ENCODE data around the gene FXYD7.

FXYD7 gene

DNA sequence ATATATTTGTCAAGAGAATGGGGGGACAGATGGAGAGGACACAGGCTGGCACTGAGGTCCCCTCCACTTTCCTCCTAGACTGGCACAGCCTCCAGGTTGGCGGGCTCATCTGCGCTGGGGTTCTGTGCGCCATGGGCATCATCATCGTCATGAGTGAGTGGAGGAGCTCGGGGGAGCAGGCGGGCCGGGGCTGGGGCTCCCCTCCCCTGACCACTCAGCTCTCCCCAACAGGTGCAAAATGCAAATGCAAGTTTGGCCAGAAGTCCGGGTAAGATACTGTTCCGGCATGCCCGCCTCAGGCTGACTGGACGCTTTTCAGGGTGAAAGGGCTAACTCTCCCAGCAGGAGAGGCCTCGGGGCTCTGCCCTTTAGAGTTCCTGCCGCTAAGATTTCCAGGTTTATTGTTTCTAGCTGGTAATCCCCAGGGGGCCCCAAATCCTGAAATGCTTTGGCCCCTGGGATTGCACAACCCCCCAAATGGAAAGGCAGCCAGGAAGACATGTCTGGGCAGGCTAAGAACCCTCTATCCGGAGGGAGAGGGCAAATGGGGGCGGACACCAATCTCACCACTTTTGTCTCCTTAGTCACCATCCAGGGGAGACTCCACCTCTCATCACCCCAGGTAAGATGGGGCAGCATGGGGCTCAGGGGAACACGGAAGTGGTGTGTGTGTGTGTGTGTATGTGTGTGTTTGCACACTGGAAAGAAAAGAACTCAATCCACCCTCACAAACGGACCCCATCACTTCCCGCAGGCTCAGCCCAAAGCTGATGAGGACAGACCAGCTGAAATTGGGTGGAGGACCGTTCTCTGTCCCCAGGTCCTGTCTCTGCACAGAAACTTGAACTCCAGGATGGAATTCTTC, 20.1 kb upstream of the FXYD7 start:
- DNase-seq (ENCODE audit: low read depth in 2 of 2): no peak
- H3K4me3 ChIP-seq (replicated peaks in 1 of 2; ENCODE audit: low read depth in 2 of 2, low read length in 2 of 2): no peak overlapping the region
- no peak for TF ChIP-seq CTCF (IDR thresholded peaks at IDR 0.05; ENCODE audit: low read depth, low read length)

DNA sequence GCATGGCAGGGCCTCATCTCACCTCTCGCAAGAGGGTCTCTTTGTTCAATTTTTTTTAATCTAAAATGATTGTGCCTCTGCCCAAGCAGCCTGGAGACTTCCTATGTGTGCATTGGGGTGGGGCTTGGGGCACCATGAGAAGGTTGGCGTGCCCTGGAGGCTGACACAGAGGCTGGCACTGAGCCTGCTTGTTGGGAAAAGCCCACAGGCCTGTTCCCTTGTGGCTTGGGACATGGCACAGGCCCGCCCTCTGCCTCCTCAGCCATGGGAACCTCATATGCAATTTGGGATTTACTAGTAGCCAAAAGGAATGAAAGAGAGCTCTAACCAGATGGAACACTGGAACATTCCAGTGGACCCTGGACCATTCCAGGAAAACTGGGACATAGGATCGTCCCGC, 19.5 kb upstream of the FXYD7 start:
- no peak for TF ChIP-seq CTCF (IDR thresholded peaks at IDR 0.05; ENCODE audit: low read depth, low read length)
- H3K4me3 ChIP-seq (replicated peaks in 1 of 2; ENCODE audit: low read depth in 2 of 2, low read length in 2 of 2): no peak overlapping the region
- DNase-seq (ENCODE audit: low read depth in 2 of 2): peak in 1 of 2 donors; percentile 33

DNA sequence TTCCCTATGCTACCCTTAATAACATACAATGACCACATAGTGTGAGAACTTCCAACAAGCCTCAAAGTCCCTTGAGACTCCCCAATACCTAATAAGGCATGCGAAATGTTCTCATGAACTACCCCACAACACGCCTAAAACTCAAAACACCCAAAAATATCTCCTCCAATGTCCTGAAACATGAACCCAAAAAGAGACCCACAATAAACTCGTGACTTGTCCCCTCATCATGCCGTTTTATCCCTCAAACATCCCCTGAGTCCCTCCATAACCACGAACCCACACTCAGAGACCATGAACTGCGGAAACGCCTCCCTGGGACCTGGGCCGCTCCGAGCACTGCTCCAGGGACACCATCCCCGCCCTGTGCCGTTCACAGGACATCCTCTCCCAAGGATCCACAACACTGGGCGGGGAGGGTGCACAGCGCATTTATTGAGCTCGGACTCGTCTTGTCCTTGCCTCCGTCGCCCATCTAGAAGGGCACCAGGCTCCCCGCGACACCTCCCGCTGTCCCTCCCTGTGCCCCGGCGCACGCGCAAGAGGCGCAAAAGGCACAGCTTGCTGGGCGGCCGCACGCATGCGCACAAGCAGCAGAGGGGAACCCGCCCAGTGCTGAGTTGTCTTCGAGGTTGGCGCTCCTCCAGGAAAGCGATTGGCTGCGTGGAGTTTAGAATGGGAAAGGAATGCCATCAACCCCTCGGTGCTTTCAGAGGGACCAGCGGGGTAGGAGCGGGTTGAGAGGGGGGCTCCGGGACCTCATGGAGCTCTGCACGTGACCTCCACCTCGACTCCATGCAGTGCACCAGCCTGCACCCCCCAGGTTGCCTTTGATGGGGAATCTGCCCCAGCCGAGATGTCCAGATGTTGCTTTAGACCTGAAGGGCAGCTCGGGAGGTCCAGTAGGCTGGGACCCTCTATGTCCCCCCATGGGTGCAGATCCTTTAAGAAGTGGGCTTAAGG, 18.7 kb upstream of the FXYD7 start:
- peak overlapping the region; percentile 65 to 67 for H3K4me3 ChIP-seq (replicated peaks in 1 of 2; ENCODE audit: low read depth in 2 of 2, low read length in 2 of 2)
- peak; percentile 93 to 95 for DNase-seq (ENCODE audit: low read depth in 2 of 2)
- TF ChIP-seq CTCF (IDR thresholded peaks at IDR 0.05; ENCODE audit: low read depth, low read length): no peak

DNA sequence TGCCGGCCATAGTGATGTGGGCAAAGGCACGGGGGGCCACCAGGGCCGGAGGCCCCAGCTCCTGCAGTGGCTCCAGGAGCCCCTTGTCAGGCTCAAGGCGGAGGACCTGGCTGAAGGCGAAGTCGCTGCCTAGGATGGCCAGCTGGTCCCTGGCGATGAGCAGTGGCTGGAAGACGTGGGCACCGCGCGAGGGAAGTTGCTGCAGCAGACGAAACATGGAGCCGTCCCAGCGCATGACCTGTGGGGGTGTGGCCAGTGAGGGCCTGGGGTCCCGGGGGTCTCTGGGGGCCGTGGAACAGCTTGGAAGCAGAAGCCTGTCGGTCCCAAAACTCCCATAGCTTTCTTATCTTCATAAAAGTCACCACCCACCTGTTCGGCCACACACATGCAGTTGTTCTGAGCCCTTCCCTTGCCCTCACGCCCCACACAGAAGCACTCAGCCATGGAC, 17.8 kb upstream of the FXYD7 start:
- no peak for TF ChIP-seq CTCF (IDR thresholded peaks at IDR 0.05; ENCODE audit: low read depth, low read length)
- DNase-seq (ENCODE audit: low read depth in 2 of 2): no peak
- H3K4me3 ChIP-seq (replicated peaks in 1 of 2; ENCODE audit: low read depth in 2 of 2, low read length in 2 of 2): no peak overlapping the region

DNA sequence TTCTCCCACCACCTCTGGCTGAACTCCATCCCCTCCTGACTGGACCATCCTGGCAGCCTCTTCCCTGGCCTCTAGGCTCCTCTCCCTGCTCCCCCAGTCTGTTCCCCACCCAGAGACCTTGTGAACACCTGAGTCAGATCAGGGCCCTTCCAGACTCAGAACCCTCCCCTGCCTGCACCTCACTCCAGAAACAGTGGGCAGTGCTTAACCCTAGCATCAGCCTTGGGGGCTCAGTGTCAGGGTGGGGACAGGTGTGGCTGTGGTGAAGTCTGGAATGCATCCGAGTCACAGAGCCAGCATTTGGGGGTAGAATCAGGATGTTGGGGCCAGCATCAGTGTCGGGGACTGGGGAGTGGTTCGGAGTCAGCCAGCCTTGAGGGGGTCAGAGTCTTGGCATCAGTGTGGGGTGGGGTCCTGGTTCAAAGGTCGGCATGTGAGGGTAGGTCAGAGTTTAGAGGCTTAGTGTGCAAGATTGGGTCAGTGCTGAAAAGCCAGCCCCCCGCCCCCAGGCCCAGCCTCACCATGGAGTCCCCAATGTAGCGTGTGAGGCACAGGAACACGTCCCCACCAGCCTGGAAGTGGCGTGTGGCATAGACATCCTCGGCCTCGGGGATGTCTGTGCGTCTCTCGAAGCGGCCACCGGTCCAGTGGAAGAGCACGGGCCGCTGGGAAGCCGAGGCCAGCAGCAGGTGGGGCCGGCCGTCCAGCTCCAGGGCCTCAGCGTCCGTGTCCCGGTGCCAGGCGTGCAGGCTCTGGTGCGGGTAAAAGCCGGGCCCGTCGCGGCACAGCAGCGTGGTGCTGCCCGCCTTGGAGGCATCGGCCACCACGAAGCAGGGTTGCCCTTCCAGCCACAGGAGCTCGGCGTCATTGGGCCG, 17.1 kb upstream of the FXYD7 start:
- TF ChIP-seq CTCF (IDR thresholded peaks at IDR 0.05; ENCODE audit: low read depth, low read length): no peak
- no peak overlapping the region for H3K4me3 ChIP-seq (replicated peaks in 1 of 2; ENCODE audit: low read depth in 2 of 2, low read length in 2 of 2)
- no peak for DNase-seq (ENCODE audit: low read depth in 2 of 2)

GRCh38 chr19:35126624-35126959, 16.5 kb upstream of the FXYD7 start:
- no peak overlapping the region for H3K4me3 ChIP-seq (replicated peaks in 1 of 2; ENCODE audit: low read depth in 2 of 2, low read length in 2 of 2)
- TF ChIP-seq CTCF (IDR thresholded peaks at IDR 0.05; ENCODE audit: low read depth, low read length): no peak
- peak in 1 of 2 donors; percentile 26 for DNase-seq (ENCODE audit: low read depth in 2 of 2)
